H9 (cell line): Measurements from ENCODE around the gene CD80. TPM values are rescaled to one million over a fixed set of nuclear protein-coding genes. Genes with fewer than 3 reads are reported as not detected.

Experiments
- DNase-seq: peaks from one replicate; pipeline ENCODE4 v3.0.0-alpha.2; 2017
- H2AFZ ChIP-seq: one replicate; pipeline ENCODE4 v1.6.1; 2013; ENCODE audit warnings: mild to moderate bottlenecking, low read length, control low read depth, moderate library complexity
- H2AK5ac ChIP-seq: 2 replicates; pipeline ENCODE4 v1.6.1; 2013; ENCODE audit warnings: low read length, control low read depth, mixed read lengths; ENCODE audit not compliant: insufficient read length
- H2BK120ac ChIP-seq: one replicate; pipeline ENCODE4 v1.6.1; 2013; ENCODE audit warnings: low read depth, mild to moderate bottlenecking, low read length, control low read depth, inconsistent platforms; ENCODE audit not compliant: poor library complexity, severe bottlenecking
- H2BK12ac ChIP-seq: 2 replicates; pipeline ENCODE4 v1.6.1; 2013; ENCODE audit warnings: low read length, control low read depth, mixed read lengths, low read depth; ENCODE audit not compliant: insufficient read length
- H2BK15ac ChIP-seq: 2 replicates; pipeline ENCODE4 v1.6.1; 2013; ENCODE audit warnings: low read depth, low read length, control low read depth
- H2BK20ac ChIP-seq: one replicate; pipeline ENCODE4 v1.6.1; 2013; ENCODE audit warnings: low read depth, mild to moderate bottlenecking, low read length, control low read depth, inconsistent platforms; ENCODE audit not compliant: poor library complexity, severe bottlenecking
- H2BK5ac ChIP-seq: 2 replicates; pipeline ENCODE4 v1.6.1; 2013; ENCODE audit warnings: low read length, control low read depth, mixed read lengths; ENCODE audit not compliant: insufficient read length
- H3K14ac ChIP-seq: 2 replicates; pipeline ENCODE4 v1.6.1; 2013; ENCODE audit warnings: low read length, control low read depth; ENCODE audit not compliant: insufficient read depth
- H3K18ac ChIP-seq: 2 replicates; pipeline ENCODE4 v1.6.1; 2013; ENCODE audit warnings: low read depth, mild to moderate bottlenecking, mixed read lengths, low read length, control low read depth; ENCODE audit not compliant: insufficient read length
- H3K23ac ChIP-seq: 2 replicates; pipeline ENCODE4 v1.6.1; 2013; ENCODE audit warnings: low read length, control low read depth, mixed read lengths, low read depth; ENCODE audit not compliant: insufficient read length
- H3K23me2 ChIP-seq: 2 replicates; pipeline ENCODE4 v1.6.1; 2013; ENCODE audit warnings: low read depth, mild to moderate bottlenecking, mixed read lengths, low read length, control low read depth; ENCODE audit not compliant: insufficient read length, poor library complexity, severe bottlenecking
- H3K27ac ChIP-seq: 2 replicates; pipeline ENCODE4 v1.5.1; 2013; ENCODE audit warnings: low read length, control low read depth, mixed read lengths, low read depth; ENCODE audit not compliant: insufficient read length
- H3K27me3 ChIP-seq: 2 replicates; pipeline ENCODE4 v1.6.1; 2013; ENCODE audit warnings: low read length, control low read depth, inconsistent platforms; ENCODE audit not compliant: insufficient read depth
- H3K4ac ChIP-seq: 2 replicates; pipeline ENCODE4 v1.6.1; 2013; ENCODE audit warnings: low read depth, mild to moderate bottlenecking, control low read depth, inconsistent platforms, low read length, moderate library complexity
- H3K4me1 ChIP-seq: 2 replicates; pipeline ENCODE4 v1.6.1; 2013; ENCODE audit warnings: low read length, control low read depth, inconsistent platforms; ENCODE audit not compliant: insufficient read depth
- H3K4me2 ChIP-seq: 2 replicates; pipeline ENCODE4 v1.6.1; 2013; ENCODE audit warnings: low read length, control low read depth, mixed read lengths; ENCODE audit not compliant: insufficient read length, insufficient read depth
- H3K56ac ChIP-seq: 2 replicates; pipeline ENCODE4 v1.6.1; 2013; ENCODE audit warnings: low read depth, mild to moderate bottlenecking, mixed read lengths, low read length, control low read depth; ENCODE audit not compliant: insufficient read length
- H3K79me1 ChIP-seq: 2 replicates; pipeline ENCODE4 v1.6.1; 2013; ENCODE audit warnings: low read depth, mild to moderate bottlenecking, moderate library complexity, low read length, control low read depth, inconsistent platforms; ENCODE audit not compliant: insufficient read depth, poor library complexity, severe bottlenecking
- H3K79me2 ChIP-seq: 2 replicates; pipeline ENCODE4 v1.6.1; 2013; ENCODE audit warnings: low read length, control low read depth, inconsistent platforms; ENCODE audit not compliant: insufficient read depth
- H3K9ac ChIP-seq: 2 replicates; pipeline ENCODE4 v1.6.1; 2013; ENCODE audit warnings: low read length, control low read depth, mixed read lengths; ENCODE audit not compliant: insufficient read length; ENCODE audit errors: extremely low read depth
- H3K9me3 ChIP-seq: one replicate; pipeline ENCODE4 v1.6.1; 2013; ENCODE audit warnings: low read depth, low read length, inconsistent platforms; ENCODE audit not compliant: control insufficient read depth
- H3T11ph ChIP-seq: one replicate; pipeline ENCODE4 v1.6.1; 2013; ENCODE audit warnings: mild to moderate bottlenecking, low read length, control low read depth, inconsistent platforms
- H4K20me1 ChIP-seq: one replicate; pipeline ENCODE4 v1.6.1; 2013; ENCODE audit not compliant: control insufficient read depth, insufficient read length, insufficient read depth
- H4K5ac ChIP-seq: 2 replicates; pipeline ENCODE4 v1.6.1; 2013; ENCODE audit warnings: low read depth, mild to moderate bottlenecking, mixed read lengths, low read length, control low read depth; ENCODE audit not compliant: insufficient read length
- H4K8ac ChIP-seq: replicated peaks from 2 replicates; pipeline ENCODE4 v1.6.1; 2013; ENCODE audit warnings: low read length, control low read depth, mixed read lengths, low read depth; ENCODE audit not compliant: insufficient read length
- H4K91ac ChIP-seq: 2 replicates; pipeline ENCODE4 v1.6.1; 2013; ENCODE audit warnings: low read depth, mild to moderate bottlenecking, moderate library complexity, mixed read lengths, low read length, control low read depth; ENCODE audit not compliant: insufficient read length
- H3K27ac Mint-ChIP-seq, 3 experiments: 2 replicates in 2 of 3; 3 replicates in 1 of 3; pipeline ENCODE4 v1.8.0; 2020 to 2021; ENCODE audit warnings: mixed read lengths in 3 of 3, mild to moderate bottlenecking in 1 of 3, moderate library complexity in 1 of 3
- H3K27me3 Mint-ChIP-seq: 2 replicates; pipeline ENCODE4 v1.8.0; 2021; ENCODE audit warnings: low read depth, mild to moderate bottlenecking, moderate library complexity, mixed read lengths
- H3K36me3 Mint-ChIP-seq, 3 experiments: 2 replicates in 2 of 3; 3 replicates in 1 of 3; pipeline ENCODE4 v1.8.0; 2020 to 2021; ENCODE audit warnings: low read depth in 3 of 3, mixed read lengths in 3 of 3; ENCODE audit not compliant: insufficient read depth in 1 of 3
- H3K4me1 Mint-ChIP-seq, 2 experiments: 2 replicates each; pipeline ENCODE4 v1.8.0; 2020; ENCODE audit warnings: mixed read lengths in 2 of 2
- H3K4me3 Mint-ChIP-seq, 2 experiments: 2 replicates in 1 of 2; 3 replicates in 1 of 2; pipeline ENCODE4 v1.8.0; 2020 to 2021; ENCODE audit warnings: mild to moderate bottlenecking in 2 of 2, mixed read lengths in 2 of 2, moderate library complexity in 1 of 2
- H3K9me3 Mint-ChIP-seq, 2 experiments: 2 replicates in 1 of 2; 3 replicates in 1 of 2; pipeline ENCODE4 v1.8.0; 2020; ENCODE audit warnings: mild to moderate bottlenecking in 2 of 2, mixed read lengths in 2 of 2, moderate library complexity in 1 of 2
- WGBS: extraction: QIAGEN DNeasy Blood & Tissue Kit; methylation state at CpG from one replicate; pipeline ENCODE4 v1.1.7; 2013; ENCODE audit warnings: missing lambda C conversion rate, low lambda C conversion rate, mixed read lengths; ENCODE audit not compliant: insufficient read length; ENCODE audit errors: extremely low coverage; 5-methylcytosine and 5-hydroxymethylcytosine counted together
- total RNA-seq: library from RNA; stranded (reverse); gene quantifications from 2 replicates; pipeline ENCODE4 v1.2.1, GENCODE V29; 2021
- TF ChIP-seq, protein P1 (sequence below): fragments of 200-600 bp; sonication (generic); conservative IDR thresholded peaks from 3 replicates; pipeline ENCODE4 v1.8.0; 2021; ENCODE audit warnings: antibody characterized with exemption, mild to moderate bottlenecking

The CD80 gene
- total RNA-seq, 1 experiment from 2014 or later: not detected

DNA sequence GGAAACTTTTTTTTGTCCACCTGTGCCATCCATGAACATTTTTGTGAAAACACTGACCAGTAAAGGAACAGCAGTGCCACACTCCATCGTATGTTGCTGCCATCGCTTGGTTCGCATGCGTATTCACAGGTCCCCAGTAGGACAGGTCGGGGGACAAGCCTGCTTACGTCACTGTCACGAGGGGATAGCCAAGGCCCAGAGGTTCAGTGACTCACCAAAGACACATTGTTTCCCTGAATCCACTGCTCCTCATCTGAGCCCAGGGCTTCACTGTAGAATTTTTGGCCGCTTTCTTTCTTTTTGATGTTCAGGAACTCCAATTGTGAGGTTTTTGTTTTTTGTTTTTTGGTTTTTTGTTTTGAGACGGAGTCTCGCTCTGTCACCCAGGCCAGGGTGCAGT, 25.8 kb upstream of the CD80 start:
- H3K79me1 ChIP-seq: no peaks in the 10 kb centered on the region
- H3K14ac ChIP-seq: no peak overlapping the region
- peaks cover under 1% of the 10 kb centered on the region for H3K23me2 ChIP-seq
- no peak for DNase-seq
- H4K8ac ChIP-seq: no peak overlapping the region
- no peak overlapping the region for H2AK5ac ChIP-seq
- H3K18ac ChIP-seq: no peak overlapping the region
- no peaks in the 10 kb centered on the region for H4K20me1 ChIP-seq
- no peaks in the 10 kb centered on the region for H3K79me2 ChIP-seq
- H3K36me3 Mint-ChIP-seq: peaks cover 0 to 7% (median 2%) of the 10 kb centered on the region in 3 experiments; a peak in 4 of 7 replicates
- no peak overlapping the region for H3T11ph ChIP-seq
- H3K23ac ChIP-seq: no peak overlapping the region
- no peak overlapping the region for H3K9ac ChIP-seq
- no peak overlapping the region for H3K4ac ChIP-seq
- peaks cover 3 to 5% of the 10 kb centered on the region in 2 experiments; a peak in 4 of 5 replicates for H3K9me3 Mint-ChIP-seq
- H2BK20ac ChIP-seq: no peak overlapping the region
- no peak overlapping the region for H3K4me3 Mint-ChIP-seq
- H3K27ac Mint-ChIP-seq: no peak overlapping the region
- no peak overlapping the region for H2BK5ac ChIP-seq
- no CpG with 5 or more reads among the region's 10 CpGs for WGBS
- H3K4me1 ChIP-seq: peaks cover 3% of the 10 kb centered on the region; the same call in 1 of the 2 replicates
- H2BK12ac ChIP-seq: no peak overlapping the region
- H4K91ac ChIP-seq: no peak overlapping the region
- H3K4me1 Mint-ChIP-seq: peaks cover 19 to 28% of the 10 kb centered on the region in 2 experiments
- no peak overlapping the region for H3K56ac ChIP-seq
- H2BK15ac ChIP-seq: no peak overlapping the region
- H3K27ac ChIP-seq: no peak overlapping the region
- H3K9me3 ChIP-seq: no peaks in the 10 kb centered on the region
- H2AFZ ChIP-seq: no peak overlapping the region
- no peak overlapping the region for H2BK120ac ChIP-seq
- TF ChIP-seq, protein P1, sequence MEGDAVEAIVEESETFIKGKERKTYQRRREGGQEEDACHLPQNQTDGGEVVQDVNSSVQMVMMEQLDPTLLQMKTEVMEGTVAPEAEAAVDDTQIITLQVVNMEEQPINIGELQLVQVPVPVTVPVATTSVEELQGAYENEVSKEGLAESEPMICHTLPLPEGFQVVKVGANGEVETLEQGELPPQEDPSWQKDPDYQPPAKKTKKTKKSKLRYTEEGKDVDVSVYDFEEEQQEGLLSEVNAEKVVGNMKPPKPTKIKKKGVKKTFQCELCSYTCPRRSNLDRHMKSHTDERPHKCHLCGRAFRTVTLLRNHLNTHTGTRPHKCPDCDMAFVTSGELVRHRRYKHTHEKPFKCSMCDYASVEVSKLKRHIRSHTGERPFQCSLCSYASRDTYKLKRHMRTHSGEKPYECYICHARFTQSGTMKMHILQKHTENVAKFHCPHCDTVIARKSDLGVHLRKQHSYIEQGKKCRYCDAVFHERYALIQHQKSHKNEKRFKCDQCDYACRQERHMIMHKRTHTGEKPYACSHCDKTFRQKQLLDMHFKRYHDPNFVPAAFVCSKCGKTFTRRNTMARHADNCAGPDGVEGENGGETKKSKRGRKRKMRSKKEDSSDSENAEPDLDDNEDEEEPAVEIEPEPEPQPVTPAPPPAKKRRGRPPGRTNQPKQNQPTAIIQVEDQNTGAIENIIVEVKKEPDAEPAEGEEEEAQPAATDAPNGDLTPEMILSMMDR: no peak
- H3K27me3 Mint-ChIP-seq: peaks cover 8% of the 10 kb centered on the region
- peaks cover 2% of the 10 kb centered on the region; the same call in 1 of the 2 replicates for H3K27me3 ChIP-seq
- H4K5ac ChIP-seq: no peak overlapping the region
- no peak overlapping the region for H3K4me2 ChIP-seq
